Hepatocyte (in vitro differentiated cells): Measurements from ENCODE around the gene SYNDIG1. TPM values are rescaled to one million over a fixed set of nuclear protein-coding genes. Genes with fewer than 3 reads are reported as not detected.
A peak's percentile ranks its signal among the peaks of the same experiment; 100 is the strongest.

ENCODE experiments used
- DNase-seq: peaks from one replicate; pipeline ENCODE4 v3.0.0-alpha.2; 2016; ENCODE audit warnings: low spot score
- H2AFZ ChIP-seq: fragments of 200-600 bp; sonication (generic); 2 replicates; pipeline ENCODE4 v1.6.0; 2016; ENCODE audit warnings: antibody characterized with exemption, mild to moderate bottlenecking
- H3K27ac ChIP-seq: fragments of 200-600 bp; sonication (generic); 2 replicates; pipeline ENCODE4 v1.5.1; 2016; ENCODE audit warnings: mild to moderate bottlenecking
- H3K27me3 ChIP-seq: fragments of 200-600 bp; sonication (generic); 2 replicates; pipeline ENCODE4 v1.6.1; 2016
- H3K36me3 ChIP-seq: fragments of 200-600 bp; sonication (generic); replicated peaks from 2 replicates; pipeline ENCODE4 v1.5.1; 2016; ENCODE audit warnings: low read depth; ENCODE audit not compliant: insufficient read depth
- H3K4me1 ChIP-seq: fragments of 200-600 bp; sonication (generic); 2 replicates; pipeline ENCODE4 v1.5.1; 2016; ENCODE audit warnings: mild to moderate bottlenecking, moderate library complexity; ENCODE audit not compliant: insufficient read depth
- H3K4me2 ChIP-seq: fragments of 200-600 bp; sonication (generic); 2 replicates; pipeline ENCODE4 v1.6.0; 2016
- H3K4me3 ChIP-seq: fragments of 200-600 bp; sonication (generic); 2 replicates; pipeline ENCODE4 v1.5.1; 2016; ENCODE audit warnings: mild to moderate bottlenecking
- H3K79me2 ChIP-seq: fragments of 200-600 bp; sonication (generic); 2 replicates; pipeline ENCODE4 v1.6.0; 2017; ENCODE audit warnings: mild to moderate bottlenecking
- H3K9me2 ChIP-seq: fragments of 200-600 bp; sonication (generic); replicated peaks from 2 replicates; pipeline ENCODE4 v1.6.0; 2017; ENCODE audit warnings: mild to moderate bottlenecking; ENCODE audit not compliant: insufficient read depth
- H3K9me3 ChIP-seq: fragments of 200-600 bp; sonication (generic); 2 replicates; pipeline ENCODE4 v1.5.1; 2016; ENCODE audit warnings: low read depth, mild to moderate bottlenecking
- H4K20me1 ChIP-seq: fragments of 200-600 bp; sonication (generic); 2 replicates; pipeline ENCODE4 v1.6.0; 2016; ENCODE audit warnings: mild to moderate bottlenecking; ENCODE audit not compliant: insufficient read depth, poor library complexity, severe bottlenecking
- EZH2 ChIP-seq: fragments of 200-600 bp; sonication (generic); IDR thresholded peaks from 2 replicates; pipeline ENCODE4 v1.6.1; 2016; ENCODE audit warnings: antibody characterized with exemption, mild to moderate bottlenecking, borderline replicate concordance
- EZH2phosphoT487 ChIP-seq: fragments of 200-600 bp; sonication (generic); IDR thresholded peaks from one replicate; pipeline ENCODE4 v1.6.1; 2018; ENCODE audit warnings: antibody characterized with exemption, mild to moderate bottlenecking, low read depth, moderate library complexity; ENCODE audit not compliant: unreplicated experiment, severe bottlenecking
- WGBS: methylation state at CpG from one replicate; pipeline ENCODE4 v1.1.6; 2016; ENCODE audit warnings: low lambda C conversion rate; ENCODE audit errors: missing lambda C conversion rate; 5-methylcytosine and 5-hydroxymethylcytosine counted together
- polyA plus RNA-seq: library from polyadenylated mRNA; unstranded; fragments of >200 nt; fragmentation: Nextera tagmentation; extraction: Ambion mirVana; gene quantifications from 2 replicates; pipeline ENCODE4 v1.2.1, GENCODE V29; 2016
- total RNA-seq: library from RNA; depleted of rRNA; stranded (reverse); fragments of >200 nt; gene quantifications from 2 replicates; pipeline ENCODE4 v1.2.3, GENCODE V29; 2014
- TF ChIP-seq, protein P1 (sequence below): fragments of 200-600 bp; sonication (generic); IDR thresholded peaks from 2 replicates; pipeline ENCODE4 v1.5.1; 2016; ENCODE audit warnings: antibody characterized with exemption, mild to moderate bottlenecking; ENCODE audit not compliant: poor library complexity

The SYNDIG1 gene
- total and polyA plus RNA-seq, 2 experiments from 2014 or later, result 1.5 to 2.3 TPM

DNA sequence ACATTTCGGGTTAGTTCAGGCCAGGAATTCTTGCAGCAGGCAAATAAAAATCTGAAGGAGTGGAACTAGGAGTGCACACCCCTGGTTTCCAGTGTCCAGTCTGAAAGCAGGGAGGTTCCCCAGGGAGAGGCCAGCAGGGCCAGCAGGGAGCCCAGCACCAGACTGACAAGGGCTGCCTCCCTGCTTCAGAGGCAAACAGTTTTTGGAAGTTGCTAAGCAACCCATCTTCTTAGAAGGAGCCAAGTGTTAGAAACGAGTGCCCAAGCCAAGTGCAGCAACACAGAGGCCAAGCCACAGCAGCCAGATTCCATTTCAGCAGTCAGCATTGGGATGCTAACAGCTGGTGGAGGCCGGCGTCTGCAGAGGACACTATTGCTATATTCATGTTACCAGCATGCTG is 179.1 kb downstream of the SYNDIG1 start:
- Histone ChIP-seq H3K4me3 (no peak overlapping the region), H3K36me3 (no peaks in the 10 kb centered on the region), H3K4me2 (no peak overlapping the region), H3K4me1 (peaks cover 22% of the 10 kb centered on the region), H3K9me2 (no peaks in the 10 kb centered on the region), H3K27ac (no peak overlapping the region), H2AFZ (no peak overlapping the region), H3K79me2 (no peaks in the 10 kb centered on the region), H3K27me3 (no peaks in the 10 kb centered on the region), H4K20me1 (no peaks in the 10 kb centered on the region), H3K9me3 (no peaks in the 10 kb centered on the region)
- WGBS, result 83% methylated on average over 4 of the region's 4 CpGs
- no peak for TF ChIP-seq EZH2phosphoT487
- no peak for TF ChIP-seq EZH2
- TF ChIP-seq, protein P1, sequence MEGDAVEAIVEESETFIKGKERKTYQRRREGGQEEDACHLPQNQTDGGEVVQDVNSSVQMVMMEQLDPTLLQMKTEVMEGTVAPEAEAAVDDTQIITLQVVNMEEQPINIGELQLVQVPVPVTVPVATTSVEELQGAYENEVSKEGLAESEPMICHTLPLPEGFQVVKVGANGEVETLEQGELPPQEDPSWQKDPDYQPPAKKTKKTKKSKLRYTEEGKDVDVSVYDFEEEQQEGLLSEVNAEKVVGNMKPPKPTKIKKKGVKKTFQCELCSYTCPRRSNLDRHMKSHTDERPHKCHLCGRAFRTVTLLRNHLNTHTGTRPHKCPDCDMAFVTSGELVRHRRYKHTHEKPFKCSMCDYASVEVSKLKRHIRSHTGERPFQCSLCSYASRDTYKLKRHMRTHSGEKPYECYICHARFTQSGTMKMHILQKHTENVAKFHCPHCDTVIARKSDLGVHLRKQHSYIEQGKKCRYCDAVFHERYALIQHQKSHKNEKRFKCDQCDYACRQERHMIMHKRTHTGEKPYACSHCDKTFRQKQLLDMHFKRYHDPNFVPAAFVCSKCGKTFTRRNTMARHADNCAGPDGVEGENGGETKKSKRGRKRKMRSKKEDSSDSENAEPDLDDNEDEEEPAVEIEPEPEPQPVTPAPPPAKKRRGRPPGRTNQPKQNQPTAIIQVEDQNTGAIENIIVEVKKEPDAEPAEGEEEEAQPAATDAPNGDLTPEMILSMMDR, result no peak
- no peak for DNase-seq

DNA sequence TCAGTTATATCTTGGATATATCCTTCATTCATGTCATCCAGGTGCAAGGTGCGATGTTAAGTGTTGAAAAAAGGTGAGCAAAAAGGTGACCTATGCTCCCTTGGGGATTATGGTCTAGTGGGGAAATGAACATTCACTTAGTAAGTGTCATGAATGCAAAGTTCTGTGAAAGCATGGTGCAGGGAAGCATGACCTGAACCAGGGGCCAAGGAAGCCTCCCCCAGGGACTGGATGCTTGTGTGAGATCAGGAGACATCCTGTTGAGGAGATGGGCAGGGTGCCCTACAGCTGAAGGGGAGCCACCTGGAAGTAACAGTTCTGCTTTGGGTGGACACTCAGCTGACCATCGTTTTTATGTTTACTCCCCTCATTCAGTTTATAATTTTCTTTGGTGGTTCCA is 179.5 kb downstream of the SYNDIG1 start:
- 96% methylated on average over 2 of the region's 2 CpGs for WGBS
- H3K4me1 ChIP-seq, result peaks cover 22% of the 10 kb centered on the region
- H4K20me1 ChIP-seq, result no peaks in the 10 kb centered on the region
- no peaks in the 10 kb centered on the region for H3K9me3 ChIP-seq
- no peak overlapping the region for H3K4me3 ChIP-seq
- TF ChIP-seq EZH2phosphoT487 (no peak), EZH2 (no peak)
- TF ChIP-seq, protein P1, result no peak
- no peaks in the 10 kb centered on the region for H3K27me3 ChIP-seq
- H3K36me3 ChIP-seq, result no peaks in the 10 kb centered on the region
- no peak overlapping the region for H2AFZ ChIP-seq
- DNase-seq, result no peak
- H3K79me2 ChIP-seq, result no peaks in the 10 kb centered on the region
- no peaks in the 10 kb centered on the region for H3K9me2 ChIP-seq
- no peak overlapping the region for H3K4me2 ChIP-seq
- H3K27ac ChIP-seq, result no peak overlapping the region

DNA sequence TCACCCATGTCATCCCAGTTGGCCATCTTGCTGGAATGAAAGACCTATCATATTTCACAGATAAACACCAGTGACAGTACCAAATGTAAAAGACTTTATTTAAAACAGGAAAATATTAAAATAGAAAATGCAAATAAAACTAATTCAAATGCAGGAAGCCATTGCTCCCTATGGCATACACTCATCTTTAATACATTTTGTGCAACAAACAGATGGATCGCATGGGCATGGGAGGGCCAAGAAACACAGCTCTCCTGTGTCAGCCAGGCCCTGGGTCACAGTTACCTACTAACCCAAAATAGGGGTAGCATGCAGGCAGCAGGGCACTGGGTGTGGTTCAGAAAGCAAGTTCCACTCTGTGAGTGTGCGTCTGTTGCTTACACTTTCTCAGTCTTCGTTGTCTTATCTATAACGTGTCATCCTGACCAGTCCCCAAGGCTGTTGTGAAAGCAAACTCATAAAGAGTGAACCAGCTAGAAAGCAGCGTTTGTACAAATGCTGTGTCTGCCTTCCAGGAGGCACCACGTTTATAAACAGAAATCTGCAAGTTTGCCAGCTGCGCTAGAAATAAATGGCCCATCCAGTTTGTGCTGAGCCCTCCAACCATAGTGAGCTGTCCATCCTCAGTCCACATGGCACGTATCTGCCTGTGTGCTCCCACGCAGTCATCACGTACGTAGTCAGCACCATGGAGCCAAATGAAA is 180.5 kb downstream of the SYNDIG1 start:
- H3K27ac ChIP-seq, result peak overlapping the region; percentile 34
- H3K4me2 ChIP-seq, result no peak overlapping the region

More for the DNA sequence above, 180.5 kb downstream of the SYNDIG1 start:
- H3K27me3 ChIP-seq, result no peaks in the 10 kb centered on the region
- H3K4me3 ChIP-seq, result no peak overlapping the region
- peak; percentile 22 for DNase-seq
- peaks cover 22% of the 10 kb centered on the region for H3K4me1 ChIP-seq
- H4K20me1 ChIP-seq, result no peaks in the 10 kb centered on the region
- no peak overlapping the region for H2AFZ ChIP-seq
- no peaks in the 10 kb centered on the region for H3K36me3 ChIP-seq
- TF ChIP-seq, protein P1, result no peak
- TF ChIP-seq EZH2 (no peak), EZH2phosphoT487 (no peak)
- H3K79me2 ChIP-seq, result no peaks in the 10 kb centered on the region
- H3K9me3 ChIP-seq, result no peaks in the 10 kb centered on the region
- H3K9me2 ChIP-seq, result no peaks in the 10 kb centered on the region
- WGBS, result 60% methylated on average over 11 of the region's 11 CpGs
